GM12892 (cell line): Measurements from ENCODE around the gene RAPGEF1. TPM values are rescaled to one million over a fixed set of nuclear protein-coding genes. Genes with fewer than 3 reads are reported as not detected.

Experiments used
- DNase-seq: peaks from one replicate; pipeline ENCODE4 v3.0.0; 2011; ENCODE audit not compliant: insufficient read length
- FAIRE-seq: peaks from 2 replicates; lab custom pipeline; 2011; peaks lifted over from hg19 to GRCh38; lab: Jason Lieb, UNC
- POLR2A ChIP-seq: IDR thresholded peaks from 2 replicates; pipeline ENCODE4 v1.6.1; 2011; ENCODE audit warnings: low read depth, low read length, control low read depth
- POLR2AphosphoS5 ChIP-seq: IDR thresholded peaks from 2 replicates; pipeline ENCODE4 v1.6.1; 2011; ENCODE audit warnings: low read depth, low read length, control low read depth
- TAF1 ChIP-seq: IDR thresholded peaks from 2 replicates; pipeline ENCODE4 v1.6.1; 2011; ENCODE audit warnings: low read depth, mild to moderate bottlenecking, control low read depth, low read length, borderline replicate concordance
- polyA plus RNA-seq: library from polyadenylated mRNA; unstranded; fragments of >200 nt; gene quantifications from one replicate; pipeline ENCODE4 v1.2.1, GENCODE V29; 2012; ENCODE audit warnings: missing spikeins, inconsistent platforms; ENCODE audit not compliant: missing spikeins

RAPGEF1 gene
- polyA plus RNA-seq, result 58.6 TPM

GRCh38 chr9:131739959-131740648 is at the start of gene RAPGEF1:
Gene RAPGEF1, minus strand, starts transcription at chr9:131740076. Its CDS starts 246 bp downstream, at chr9:131739830.
- FAIRE-seq, result peak; percentile 69
- no peak for TF ChIP-seq POLR2A
- TF ChIP-seq POLR2AphosphoS5, result no peak
- no peak for TF ChIP-seq TAF1
- peak; percentile 75 for DNase-seq

GRCh38 chr9:131788851-131789250 is 49.0 kb upstream of the RAPGEF1 start:
- TF ChIP-seq POLR2AphosphoS5 (no peak), POLR2A (no peak), TAF1 (no peak)
- FAIRE-seq, result no peak
- no peak for DNase-seq

- no peak for TF ChIP-seq TAF1
- no peak for TF ChIP-seq POLR2A
- no peak for TF ChIP-seq POLR2AphosphoS5
- FAIRE-seq (no peak), DNase-seq (no peak)
These were observed 48.0 kb upstream of the RAPGEF1 start for GRCh38 chr9:131787838-131788237.

- no peak for FAIRE-seq
These were observed 45.0 kb upstream of the RAPGEF1 start for GRCh38 chr9:131784748-131785501.

GRCh38 chr9:131781069-131781468 is 41.2 kb upstream of the RAPGEF1 start:
- TF ChIP-seq POLR2A, result no peak
- FAIRE-seq (no peak), DNase-seq (no peak)

More at GRCh38 chr9:131784748-131785501, 45.0 kb upstream of the RAPGEF1 start:
- no peak for DNase-seq
- TF ChIP-seq POLR2AphosphoS5 (no peak), POLR2A (no peak), TAF1 (no peak)

- FAIRE-seq, result no peak
- TF ChIP-seq TAF1 (no peak), POLR2AphosphoS5 (no peak)
- DNase-seq, result no peak
These were observed 36.6 kb upstream of the RAPGEF1 start for GRCh38 chr9:131776473-131776872.

- TF ChIP-seq POLR2A, result no peak
- no peak for TF ChIP-seq TAF1
- no peak for TF ChIP-seq POLR2AphosphoS5
- no peak for DNase-seq
- FAIRE-seq, result no peak
These were observed 36.2 kb upstream of the RAPGEF1 start for GRCh38 chr9:131776036-131776435.

GRCh38 chr9:131774636-131775035 is 34.8 kb upstream of the RAPGEF1 start:
- no peak for DNase-seq
- TF ChIP-seq TAF1 (no peak), POLR2AphosphoS5 (no peak), POLR2A (no peak)
- FAIRE-seq, result no peak

- FAIRE-seq, result no peak
These were observed 34.1 kb upstream of the RAPGEF1 start for GRCh38 chr9:131773911-131774379.

GRCh38 chr9:131772940-131773339 is 33.1 kb upstream of the RAPGEF1 start:
- DNase-seq, result no peak
- no peak for FAIRE-seq
- TF ChIP-seq POLR2A (no peak), POLR2AphosphoS5 (no peak), TAF1 (no peak)

More at GRCh38 chr9:131773911-131774379, 34.1 kb upstream of the RAPGEF1 start:
- DNase-seq, result no peak
- TF ChIP-seq TAF1, result no peak
- TF ChIP-seq POLR2AphosphoS5, result no peak
- TF ChIP-seq POLR2A, result no peak

- TF ChIP-seq POLR2A (no peak), POLR2AphosphoS5 (no peak), TAF1 (no peak)
- DNase-seq (no peak), FAIRE-seq (no peak)
These were observed 31.8 kb upstream of the RAPGEF1 start for GRCh38 chr9:131771646-131772045.

- FAIRE-seq, result no peak
- TF ChIP-seq POLR2A (no peak), POLR2AphosphoS5 (no peak), TAF1 (no peak)
- no peak for DNase-seq
These were observed 29.5 kb upstream of the RAPGEF1 start for GRCh38 chr9:131769361-131769760.
